ENCODE data around the gene CIP2A.

The CIP2A gene

GRCh38 chr3:108516881-108517280 is 72.4 kb downstream of the CIP2A start:
- no peak for TF ChIP-seq ZNF8 (CRISPR knock-in tag; IDR thresholded peaks at IDR 0.05)
- TF ChIP-seq ZFP30 (CRISPR knock-in tag; IDR thresholded peaks at IDR 0.05), result no peak
- no peak for TF ChIP-seq TSHZ2 (CRISPR knock-in tag; IDR thresholded peaks at IDR 0.05)
- TF ChIP-seq, protein P1, sequence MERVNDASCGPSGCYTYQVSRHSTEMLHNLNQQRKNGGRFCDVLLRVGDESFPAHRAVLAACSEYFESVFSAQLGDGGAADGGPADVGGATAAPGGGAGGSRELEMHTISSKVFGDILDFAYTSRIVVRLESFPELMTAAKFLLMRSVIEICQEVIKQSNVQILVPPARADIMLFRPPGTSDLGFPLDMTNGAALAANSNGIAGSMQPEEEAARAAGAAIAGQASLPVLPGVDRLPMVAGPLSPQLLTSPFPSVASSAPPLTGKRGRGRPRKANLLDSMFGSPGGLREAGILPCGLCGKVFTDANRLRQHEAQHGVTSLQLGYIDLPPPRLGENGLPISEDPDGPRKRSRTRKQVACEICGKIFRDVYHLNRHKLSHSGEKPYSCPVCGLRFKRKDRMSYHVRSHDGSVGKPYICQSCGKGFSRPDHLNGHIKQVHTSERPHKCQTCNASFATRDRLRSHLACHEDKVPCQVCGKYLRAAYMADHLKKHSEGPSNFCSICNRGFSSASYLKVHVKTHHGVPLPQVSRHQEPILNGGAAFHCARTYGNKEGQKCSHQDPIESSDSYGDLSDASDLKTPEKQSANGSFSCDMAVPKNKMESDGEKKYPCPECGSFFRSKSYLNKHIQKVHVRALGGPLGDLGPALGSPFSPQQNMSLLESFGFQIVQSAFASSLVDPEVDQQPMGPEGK (CRISPR knock-in tag; IDR thresholded peaks at IDR 0.05; ENCODE audit: borderline replicate concordance), result no peak
- TF ChIP-seq ZNF70 (CRISPR knock-in tag; IDR thresholded peaks at IDR 0.05), result no peak
- TF ChIP-seq RARB (CRISPR knock-in tag; IDR thresholded peaks at IDR 0.05), result no peak
- no peak for TF ChIP-seq ZFP3 (CRISPR knock-in tag; IDR thresholded peaks at IDR 0.05)
- no peak for ATAC-seq

DNA sequence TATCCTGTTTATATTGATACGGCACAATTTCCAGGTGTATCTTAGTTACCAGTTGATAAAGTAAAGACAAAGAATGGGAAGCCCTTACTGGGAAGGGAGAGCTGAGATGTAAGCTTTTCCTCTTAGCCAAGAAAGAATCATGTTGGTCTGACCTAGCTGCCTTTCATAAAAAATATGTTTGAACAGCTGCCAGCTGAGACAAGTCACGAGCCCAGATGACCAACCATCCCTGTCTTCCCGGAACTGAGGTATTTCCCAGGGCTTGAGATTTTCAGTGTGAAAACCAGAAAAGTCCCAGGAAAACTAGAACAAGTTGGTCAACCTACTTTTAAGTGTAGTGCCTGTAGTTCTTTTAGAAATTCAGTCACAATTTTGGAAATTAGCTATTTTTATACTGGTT is 75.3 kb downstream of the CIP2A start:
- TF ChIP-seq CREB5 (CRISPR knock-in tag; IDR thresholded peaks at IDR 0.05; ENCODE audit: low read depth) (no peak), ZFP30 (CRISPR knock-in tag; IDR thresholded peaks at IDR 0.05) (no peak), TOX (CRISPR knock-in tag; IDR thresholded peaks at IDR 0.05; ENCODE audit: borderline replicate concordance) (no peak), SNAI2 (CRISPR knock-in tag; IDR thresholded peaks at IDR 0.05) (no peak), TCF4 (CRISPR knock-in tag; IDR thresholded peaks at IDR 0.05; ENCODE audit: borderline replicate concordance) (no peak), ZFP3 (CRISPR knock-in tag; IDR thresholded peaks at IDR 0.05) (no peak), CSDC2 (CRISPR knock-in tag; IDR thresholded peaks at IDR 0.05) (no peak), ZNF70 (CRISPR knock-in tag; IDR thresholded peaks at IDR 0.05) (no peak), GLIS3 (CRISPR knock-in tag; IDR thresholded peaks at IDR 0.05) (no peak), OSR1 (CRISPR knock-in tag; IDR thresholded peaks at IDR 0.05) (no peak), PPARA (CRISPR knock-in tag; IDR thresholded peaks at IDR 0.05; ENCODE audit: borderline replicate concordance) (no peak), ARNTL (CRISPR knock-in tag; IDR thresholded peaks at IDR 0.05; ENCODE audit: borderline replicate concordance, low read depth) (no peak), ZC3H10 (CRISPR knock-in tag; IDR thresholded peaks at IDR 0.05) (no peak), RARB (CRISPR knock-in tag; IDR thresholded peaks at IDR 0.05) (no peak), ZNF8 (CRISPR knock-in tag; IDR thresholded peaks at IDR 0.05) (no peak), ZNF565 (CRISPR knock-in tag; conservative IDR thresholded peaks at IDR 0.05; ENCODE audit: low read depth) (no peak), TSHZ2 (CRISPR knock-in tag; IDR thresholded peaks at IDR 0.05) (no peak)
- TF ChIP-seq, protein P2, sequence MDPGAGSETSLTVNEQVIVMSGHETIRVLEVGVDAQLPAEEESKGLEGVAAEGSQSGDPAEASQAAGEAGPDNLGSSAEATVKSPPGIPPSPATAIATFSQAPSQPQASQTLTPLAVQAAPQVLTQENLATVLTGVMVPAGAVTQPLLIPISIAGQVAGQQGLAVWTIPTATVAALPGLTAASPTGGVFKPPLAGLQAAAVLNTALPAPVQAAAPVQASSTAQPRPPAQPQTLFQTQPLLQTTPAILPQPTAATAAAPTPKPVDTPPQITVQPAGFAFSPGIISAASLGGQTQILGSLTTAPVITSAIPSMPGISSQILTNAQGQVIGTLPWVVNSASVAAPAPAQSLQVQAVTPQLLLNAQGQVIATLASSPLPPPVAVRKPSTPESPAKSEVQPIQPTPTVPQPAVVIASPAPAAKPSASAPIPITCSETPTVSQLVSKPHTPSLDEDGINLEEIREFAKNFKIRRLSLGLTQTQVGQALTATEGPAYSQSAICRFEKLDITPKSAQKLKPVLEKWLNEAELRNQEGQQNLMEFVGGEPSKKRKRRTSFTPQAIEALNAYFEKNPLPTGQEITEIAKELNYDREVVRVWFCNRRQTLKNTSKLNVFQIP (CRISPR knock-in tag; IDR thresholded peaks at IDR 0.05; ENCODE audit: borderline replicate concordance, low read depth), result no peak
- TF ChIP-seq, protein P3, sequence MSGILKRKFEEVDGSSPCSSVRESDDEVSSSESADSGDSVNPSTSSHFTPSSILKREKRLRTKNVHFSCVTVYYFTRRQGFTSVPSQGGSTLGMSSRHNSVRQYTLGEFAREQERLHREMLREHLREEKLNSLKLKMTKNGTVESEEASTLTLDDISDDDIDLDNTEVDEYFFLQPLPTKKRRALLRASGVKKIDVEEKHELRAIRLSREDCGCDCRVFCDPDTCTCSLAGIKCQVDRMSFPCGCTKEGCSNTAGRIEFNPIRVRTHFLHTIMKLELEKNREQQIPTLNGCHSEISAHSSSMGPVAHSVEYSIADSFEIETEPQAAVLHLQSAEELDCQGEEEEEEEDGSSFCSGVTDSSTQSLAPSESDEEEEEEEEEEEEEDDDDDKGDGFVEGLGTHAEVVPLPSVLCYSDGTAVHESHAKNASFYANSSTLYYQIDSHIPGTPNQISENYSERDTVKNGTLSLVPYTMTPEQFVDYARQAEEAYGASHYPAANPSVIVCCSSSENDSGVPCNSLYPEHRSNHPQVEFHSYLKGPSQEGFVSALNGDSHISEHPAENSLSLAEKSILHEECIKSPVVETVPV (CRISPR knock-in tag; IDR thresholded peaks at IDR 0.05), result no peak
- TF ChIP-seq, protein P1 (CRISPR knock-in tag; IDR thresholded peaks at IDR 0.05; ENCODE audit: borderline replicate concordance), result no peak
- ATAC-seq, result peak; percentile 30; the same call in 1 of the 3 replicates
